ENCODE data around the gene CLEC4E.
"Not testable (repeated sequence)": the region's sequence is repeated elsewhere in the genome, so short reads cannot be mapped to it uniquely, and the experiment has no call there.

Gene CLEC4E

GRCh38 chr12:8540831-8541230 is at the start of gene CLEC4E:
TSS of gene CLEC4E (minus strand) at chr12:8540905. CDS start at chr12:8540797, 108 bp downstream.
- TF ChIP-seq, protein P1, sequence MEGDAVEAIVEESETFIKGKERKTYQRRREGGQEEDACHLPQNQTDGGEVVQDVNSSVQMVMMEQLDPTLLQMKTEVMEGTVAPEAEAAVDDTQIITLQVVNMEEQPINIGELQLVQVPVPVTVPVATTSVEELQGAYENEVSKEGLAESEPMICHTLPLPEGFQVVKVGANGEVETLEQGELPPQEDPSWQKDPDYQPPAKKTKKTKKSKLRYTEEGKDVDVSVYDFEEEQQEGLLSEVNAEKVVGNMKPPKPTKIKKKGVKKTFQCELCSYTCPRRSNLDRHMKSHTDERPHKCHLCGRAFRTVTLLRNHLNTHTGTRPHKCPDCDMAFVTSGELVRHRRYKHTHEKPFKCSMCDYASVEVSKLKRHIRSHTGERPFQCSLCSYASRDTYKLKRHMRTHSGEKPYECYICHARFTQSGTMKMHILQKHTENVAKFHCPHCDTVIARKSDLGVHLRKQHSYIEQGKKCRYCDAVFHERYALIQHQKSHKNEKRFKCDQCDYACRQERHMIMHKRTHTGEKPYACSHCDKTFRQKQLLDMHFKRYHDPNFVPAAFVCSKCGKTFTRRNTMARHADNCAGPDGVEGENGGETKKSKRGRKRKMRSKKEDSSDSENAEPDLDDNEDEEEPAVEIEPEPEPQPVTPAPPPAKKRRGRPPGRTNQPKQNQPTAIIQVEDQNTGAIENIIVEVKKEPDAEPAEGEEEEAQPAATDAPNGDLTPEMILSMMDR (IDR thresholded peaks at IDR 0.05), result not testable (repeated sequence)

GRCh38 chr12:8589679-8590078 is 49.0 kb upstream of the CLEC4E start:
- TF ChIP-seq, protein P1 (IDR thresholded peaks at IDR 0.05), result no peak

- TF ChIP-seq, protein P1 (IDR thresholded peaks at IDR 0.05), result no peak
Measured at GRCh38 chr12:8584004-8584403, 43.3 kb upstream of the CLEC4E start.

- TF ChIP-seq, protein P1 (IDR thresholded peaks at IDR 0.05), result no peak
Measured at GRCh38 chr12:8581098-8581784, 40.5 kb upstream of the CLEC4E start.

- TF ChIP-seq, protein P1 (IDR thresholded peaks at IDR 0.05), result no peak
Measured at GRCh38 chr12:8577879-8578278, 37.2 kb upstream of the CLEC4E start.

GRCh38 chr12:8572507-8572906 is 31.8 kb upstream of the CLEC4E start:
- TF ChIP-seq, protein P1 (IDR thresholded peaks at IDR 0.05), result no peak

GRCh38 chr12:8566525-8566924 is 25.8 kb upstream of the CLEC4E start:
- TF ChIP-seq, protein P1 (IDR thresholded peaks at IDR 0.05), result no peak

GRCh38 chr12:8564656-8565055 is 24.0 kb upstream of the CLEC4E start:
- TF ChIP-seq, protein P1 (IDR thresholded peaks at IDR 0.05), result no peak
